ENCODE data around the gene BIN2. TPM values are rescaled to one million over a fixed set of nuclear protein-coding genes. Genes with fewer than 3 reads are reported as not detected.
"Not testable (repeated sequence)": the region's sequence is repeated elsewhere in the genome, so short reads cannot be mapped to it uniquely, and the experiment has no call there.

Gene BIN2
- total and polyA plus RNA-seq, 2 of the 13 experiments (the other 11 are each of a cell fraction or from before 2014, with no cell fraction given) = not detected

GRCh38 chr12:51318057-51318806 is 5.7 kb downstream of the BIN2 start:
- H3K4me2 ChIP-seq (ENCODE audit: low read depth, low read length); H3K27ac ChIP-seq (ENCODE audit: extremely low read length, insufficient read depth, low read length); H4K20me1 ChIP-seq (ENCODE audit: insufficient read depth, low read length); POLR2A ChIA-PET; H3K9me3 ChIP-seq (ENCODE audit: low read length); H2AFZ ChIP-seq (ENCODE audit: low read length); BruUV-seq (replicated peaks); CTCF ChIA-PET (ENCODE audit: low intra/inter-chr PET ratio, low total read pairs); in situ Hi-C loops (cut with HindIII; ENCODE audit: extremely low pct_ligation_motif_present, low pct_unique_long_range_greater_than_20kb); FAIRE-seq; DNase-seq (ENCODE audit: low spot score); intact Hi-C loops (cut with micrococcal nuclease; ENCODE audit: unreplicated experiment); ATAC-seq; H3K4me1 ChIP-seq (ENCODE audit: insufficient read depth, low read length); H3K27me3 ChIP-seq (ENCODE audit: control insufficient read depth in 1 of 2, insufficient read depth in 2 of 2, low read length in 2 of 2); H3K4me3 ChIP-seq (replicated peaks in 1 of 3; ENCODE audit: insufficient read depth in 1 of 3, low read depth in 2 of 3, low read length in 3 of 3); H3K9ac ChIP-seq (ENCODE audit: insufficient read depth, low read depth, low read length); H3K36me3 ChIP-seq (replicated peaks in 1 of 2; ENCODE audit: control insufficient read depth in 1 of 2, insufficient read depth in 2 of 2, low read length in 2 of 2); H3K79me2 ChIP-seq (ENCODE audit: insufficient read depth, low read length): not testable (repeated sequence)
- 61% methylated on average over 8 of the region's 8 CpGs for WGBS (ENCODE audit: low lambda C conversion rate)

- CTCF ChIA-PET (ENCODE audit: low intra/inter-chr PET ratio, low total read pairs) = no interaction called here
- no peak for TF ChIP-seq ZNF138 (CRISPR knock-in tag; IDR thresholded peaks at IDR 0.05; ENCODE audit: low read depth)
- no peak for TF ChIP-seq E2F1 (CRISPR knock-in tag; IDR thresholded peaks at IDR 0.05)
- TF ChIP-seq LCORL (IDR thresholded peaks at IDR 0.05) = no peak
- TF ChIP-seq LCORL (CRISPR knock-in tag; IDR thresholded peaks at IDR 0.05) = no peak
- no peak for TF ChIP-seq HNF1A (IDR thresholded peaks at IDR 0.05; ENCODE audit: low read depth)
- no peak for TF ChIP-seq HNF1A (CRISPR knock-in tag; IDR thresholded peaks at IDR 0.05; ENCODE audit: borderline replicate concordance)
- TF ChIP-seq ZBTB10 (CRISPR knock-in tag; IDR thresholded peaks at IDR 0.05; ENCODE audit: borderline replicate concordance) = no peak
- no peak for TF ChIP-seq ZNF530 (CRISPR knock-in tag; IDR thresholded peaks at IDR 0.05; ENCODE audit: low read depth)
- TF ChIP-seq NFE2 (CRISPR knock-in tag; IDR thresholded peaks at IDR 0.05) = no peak
- no peak for DNase-seq (ENCODE audit: low spot score)
- intact Hi-C loops (cut with micrococcal nuclease; ENCODE audit: unreplicated experiment) (no loop called here), in situ Hi-C loops (cut with HindIII; ENCODE audit: extremely low pct_ligation_motif_present, low pct_unique_long_range_greater_than_20kb) (no loop called here)
- Histone ChIP-seq H3K4me2 (ENCODE audit: low read depth, low read length) (no peak overlapping the region), H3K27me3 (ENCODE audit: control insufficient read depth in 1 of 2, insufficient read depth in 2 of 2, low read length in 2 of 2) (0 out of 5 replicates have a peak, but pooled peaks cover 0 to 2% of the 10 kb centered on the region in 2 experiments), H2AFZ (ENCODE audit: low read length) (no peak overlapping the region), H3K9ac (ENCODE audit: insufficient read depth, low read depth, low read length) (no peak overlapping the region), H3K9me3 (ENCODE audit: low read length) (no peaks in the 10 kb centered on the region), H3K79me2 (ENCODE audit: insufficient read depth, low read length) (no peaks in the 10 kb centered on the region), H3K4me1 (ENCODE audit: insufficient read depth, low read length) (no peaks in the 10 kb centered on the region), H3K27ac (ENCODE audit: extremely low read length, insufficient read depth, low read length) (no peak overlapping the region), H3K36me3 (replicated peaks in 1 of 2; ENCODE audit: control insufficient read depth in 1 of 2, insufficient read depth in 2 of 2, low read length in 2 of 2) (no peaks in the 10 kb centered on the region), H3K4me3 (replicated peaks in 1 of 3; ENCODE audit: insufficient read depth in 1 of 3, low read depth in 2 of 3, low read length in 3 of 3) (no peak overlapping the region), H4K20me1 (ENCODE audit: insufficient read depth, low read length) (no peaks in the 10 kb centered on the region)
- POLR2A ChIA-PET = no interaction called here
- BruUV-seq (replicated peaks) = no TSS peak
- no peak for FAIRE-seq
- WGBS (ENCODE audit: low lambda C conversion rate) = 12% methylated on average over 1 of the region's 1 CpG
- ATAC-seq = no peak
Measured at GRCh38 chr12:51311389-51311788, 12.6 kb downstream of the BIN2 start.

Measured in HepG2 (cell line).